Regular cardiac myocyte (primary cell): Measurements from ENCODE around the gene BRD3OS. TPM values are rescaled to one million over a fixed set of nuclear protein-coding genes. Genes with fewer than 3 reads are reported as not detected.

Experiments
- total RNA-seq: library from RNA; depleted of rRNA; stranded (reverse); fragments of >200 nt; gene quantifications from 2 replicates; pipeline ENCODE4 v1.2.3, GENCODE V29; 2014

Gene BRD3OS, protein sequence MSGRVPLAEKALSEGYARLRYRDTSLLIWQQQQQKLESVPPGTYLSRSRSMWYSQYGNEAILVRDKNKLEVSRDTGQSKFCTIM
- 13.0 and 14.0 TPM in 2 replicates for total RNA-seq

DNA sequence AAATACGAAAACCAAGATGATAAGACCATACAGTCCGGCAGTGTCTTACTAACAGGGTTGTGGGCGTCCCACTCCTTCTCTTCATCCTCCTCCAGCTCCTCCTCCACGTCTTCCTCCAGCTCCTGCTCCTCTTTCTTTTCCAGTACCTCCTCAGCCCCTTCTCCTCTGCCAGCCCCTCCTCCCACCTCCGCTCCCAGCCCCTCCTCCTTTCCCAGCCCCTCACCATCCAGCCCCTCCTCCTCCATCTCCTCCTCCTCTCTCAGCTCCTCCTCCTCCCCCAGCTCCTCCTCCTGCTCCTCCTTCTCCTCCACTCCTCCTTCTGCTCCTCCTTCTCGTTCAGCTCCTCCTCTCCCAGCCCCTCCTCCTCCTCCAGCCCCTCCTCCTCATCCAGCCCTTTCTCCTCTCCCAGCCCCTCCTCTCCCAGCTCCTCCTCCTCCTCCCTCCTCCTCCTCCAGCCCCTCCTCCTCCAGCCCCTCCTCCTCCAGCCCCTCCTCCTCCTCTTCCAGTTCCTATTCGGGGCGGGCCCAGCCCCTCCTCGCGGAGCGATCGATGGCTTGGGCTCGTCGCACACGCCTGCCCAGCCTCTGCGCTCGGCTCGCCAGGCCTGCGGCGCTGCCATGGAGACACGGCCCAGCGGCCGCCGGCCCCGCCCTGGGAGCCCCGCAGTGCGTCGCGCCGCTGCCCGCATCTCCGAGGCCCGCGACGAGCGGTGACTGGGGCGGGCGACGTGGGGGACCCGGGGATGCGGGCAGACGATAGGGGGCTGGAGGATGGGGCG is at the start of gene BRD3OS:
Gene BRD3OS (plus strand): TSS at position 654 of the 778 bp plus-strand sequence. CDS start 1,267 bp downstream, outside the sequence.

DNA sequence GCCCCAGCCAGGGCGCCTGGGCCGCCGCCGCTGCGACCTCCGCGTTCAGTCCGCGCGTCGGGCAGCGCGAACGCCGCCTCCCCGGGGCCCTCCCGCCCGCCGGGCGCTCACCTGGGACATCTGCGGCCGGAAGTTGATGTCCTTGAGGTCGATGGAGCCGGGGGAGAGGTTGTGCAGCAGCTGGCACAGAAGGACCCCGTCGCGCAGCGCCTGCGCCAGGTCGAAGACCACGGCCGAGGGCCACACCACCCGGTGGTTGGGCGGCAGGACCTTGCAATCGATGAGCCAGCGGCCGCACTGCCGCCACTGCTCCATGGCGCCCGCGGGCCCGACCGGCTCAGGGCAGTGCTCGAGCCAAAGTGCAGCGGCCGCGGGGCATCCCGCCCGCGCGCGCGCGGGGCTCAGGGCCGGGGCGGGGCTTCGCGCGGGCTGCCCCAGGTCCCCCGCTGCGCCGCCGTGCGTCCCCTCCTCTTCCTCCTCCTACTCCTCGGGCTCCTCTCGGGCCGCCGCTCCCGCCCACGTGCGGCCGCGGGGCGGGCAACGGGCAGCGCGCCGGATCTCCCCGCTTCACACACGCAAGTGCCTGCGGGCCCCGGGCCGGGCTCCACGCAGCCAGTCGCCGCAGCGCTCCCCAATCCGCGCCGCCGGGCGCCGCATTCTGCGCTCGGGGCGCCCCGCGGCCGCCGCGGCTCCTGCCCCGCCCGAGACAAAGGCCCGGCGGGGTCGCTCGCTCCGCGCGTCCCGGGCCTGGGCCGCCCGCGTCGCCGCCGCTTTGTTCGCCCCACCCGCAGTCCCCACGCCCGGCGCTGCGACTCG is 33.1 kb upstream of the BRD3OS start, which contains the start of gene VAV2:
Gene VAV2 (minus strand): TSS at position 361 of the 816 bp plus-strand sequence. CDS start 46 bp downstream, at position 315.

DNA sequence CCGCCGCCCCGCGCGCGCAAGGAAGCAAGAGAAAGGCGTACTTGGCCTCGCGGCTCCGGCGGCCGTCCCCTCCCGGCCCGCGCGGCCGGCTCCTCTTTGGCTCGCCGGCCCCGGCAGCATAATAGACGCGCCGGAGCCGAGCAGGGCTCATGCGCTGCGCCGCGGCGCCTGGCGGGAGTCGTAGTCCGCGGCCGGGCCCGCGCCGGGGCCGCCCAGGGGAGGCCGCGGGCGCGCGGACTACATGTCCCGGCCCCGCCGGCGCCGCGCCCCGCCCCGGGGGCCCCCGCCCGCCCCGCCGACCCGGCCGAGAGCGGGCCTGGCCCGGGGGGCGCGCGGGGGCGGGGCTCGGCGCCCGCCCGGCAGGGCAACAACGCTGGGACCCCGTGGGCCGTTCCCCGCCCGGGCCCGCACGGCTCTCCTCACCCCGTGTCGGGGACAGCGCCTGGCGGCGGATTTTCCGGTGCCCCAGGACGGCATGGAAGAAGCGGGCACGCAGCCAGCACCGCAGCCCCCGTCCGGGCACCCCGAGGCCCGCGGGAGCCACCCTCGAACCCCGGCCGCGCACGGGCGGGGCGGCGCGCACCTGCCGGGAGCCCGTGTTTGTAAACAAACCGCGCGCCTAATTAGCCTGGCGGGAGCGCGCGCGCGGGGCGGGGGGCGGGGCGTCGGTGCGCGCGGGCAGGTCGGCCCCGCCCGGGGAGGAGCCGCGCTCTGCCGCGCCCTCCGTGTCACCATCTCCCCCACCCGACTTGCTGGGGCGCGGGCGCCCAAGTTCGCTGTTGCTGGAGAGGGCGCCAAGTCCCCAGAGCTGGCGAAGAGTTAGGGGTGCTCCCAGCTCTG is 42.8 kb downstream of the BRD3OS start, which contains the start of gene BRD3:
Gene BRD3 (minus strand): TSS at position 123 of the 840 bp plus-strand sequence. CDS start 14,549 bp downstream, outside the sequence.

Other genes starting within 250 kb of the BRD3OS start
- 15.2 and 24.3 TPM in 2 replicates for gene VAV2, start 33.2 kb upstream of the BRD3OS start, total RNA-seq
- 6.2 and 9.2 TPM in 2 replicates for gene BRD3, start 42.5 kb downstream of the BRD3OS start, total RNA-seq
- 18.0 and 22.0 TPM in 2 replicates for gene WDR5, start 110.6 kb downstream of the BRD3OS start, total RNA-seq
- gene RNU6ATAC, start 139.1 kb downstream of the BRD3OS start, total RNA-seq: not detected in 2 replicates